Activated CD4-positive, alpha-beta memory T cell treated with anti-CD3 and anti-CD28 coated beads, Interleukin-2, amount 10 ng/mL, durations not matched to agents 7 days and 5 days (primary cell): ENCODE results near the gene MIA2. TPM values are rescaled to one million over a fixed set of nuclear protein-coding genes. Genes with fewer than 3 reads are reported as not detected.
"Not testable (repeated sequence)": the region's sequence is repeated elsewhere in the genome, so short reads cannot be mapped to it uniquely, and the experiment has no call there.

Source experiments
- CTCF ChIA-PET: fragments of 350-600 bp; sonication (Branson Sonifier 250); formaldehyde crosslinking; loops from one replicate; lab custom pipeline; 2021; ENCODE audit warnings: antibody characterized with exemption, inconsistent platforms; lab: Charles Lee
- POLR2A ChIA-PET: fragments of 350-600 bp; sonication (Branson Sonifier 250); formaldehyde crosslinking; loops from one replicate; lab custom pipeline; 2021; ENCODE audit warnings: antibody characterized with exemption; lab: Charles Lee
- DNase-seq: peaks from one replicate; pipeline ENCODE4 v3.0.0-alpha.2; 2020
- H3K27ac Mint-ChIP-seq: one replicate; pipeline ENCODE4 v1.8.0; 2021; ENCODE audit warnings: mild to moderate bottlenecking, mixed read lengths
- H3K27me3 Mint-ChIP-seq: one replicate; pipeline ENCODE4 v1.8.0; 2021; ENCODE audit warnings: mixed read lengths
- H3K36me3 Mint-ChIP-seq: one replicate; pipeline ENCODE4 v1.8.0; 2021; ENCODE audit warnings: low read depth, mixed read lengths
- H3K4me1 Mint-ChIP-seq: one replicate; pipeline ENCODE4 v1.8.0; 2021; ENCODE audit warnings: mixed read lengths
- H3K4me3 Mint-ChIP-seq: one replicate; pipeline ENCODE4 v1.8.0; 2021; ENCODE audit warnings: mild to moderate bottlenecking, mixed read lengths
- H3K9me3 Mint-ChIP-seq: one replicate; pipeline ENCODE4 v1.8.0; 2021; ENCODE audit warnings: mixed read lengths
- total RNA-seq, 2 experiments: library from RNA; stranded (reverse); gene quantifications; one replicate each; pipeline ENCODE4 v1.2.3, GENCODE V29; 2021

MIA2 gene
- total RNA-seq, 2 experiments from 2014 or later: 30.8 to 33.0 TPM

GRCh38 chr14:39319381-39319780 lies 85.7 kb downstream of the MIA2 start:
- no peak for DNase-seq
- ChIA-PET POLR2A (no interaction called here), CTCF (no interaction called here)
- Mint-ChIP-seq H3K27ac (no peak overlapping the region), H3K4me3 (no peak overlapping the region), H3K9me3 (no peaks in the 10 kb centered on the region), H3K36me3 (peaks cover 43% of the 10 kb centered on the region), H3K27me3 (no peaks in the 10 kb centered on the region), H3K4me1 (no peaks in the 10 kb centered on the region)

GRCh38 chr14:39320318-39320717 lies 86.6 kb downstream of the MIA2 start:
- POLR2A ChIA-PET: no interaction called here
- no peaks in the 10 kb centered on the region for H3K9me3 Mint-ChIP-seq

GRCh38 chr14:39322807-39323206 lies 89.1 kb downstream of the MIA2 start:
- Mint-ChIP-seq H3K4me1 (no peaks in the 10 kb centered on the region), H3K27ac (no peak overlapping the region), H3K4me3 (no peak overlapping the region), H3K36me3 (peaks cover 44% of the 10 kb centered on the region), H3K27me3 (no peaks in the 10 kb centered on the region), H3K9me3 (no peaks in the 10 kb centered on the region)
- ChIA-PET POLR2A (no interaction called here), CTCF (no interaction called here)
- no peak for DNase-seq

More at GRCh38 chr14:39320318-39320717, 86.6 kb downstream of the MIA2 start:
- H3K4me3 Mint-ChIP-seq: no peak overlapping the region
- H3K4me1 Mint-ChIP-seq: no peaks in the 10 kb centered on the region
- no peak for DNase-seq
- CTCF ChIA-PET: interaction anchor here (1.2 to 1.3 kb wide), 2 partner anchors 11 to 89 kb away, joined by 3 read pairs; no protein-coding TSS in a partner anchor
- peaks cover 40% of the 10 kb centered on the region for H3K36me3 Mint-ChIP-seq
- no peak overlapping the region for H3K27ac Mint-ChIP-seq
- H3K27me3 Mint-ChIP-seq: no peaks in the 10 kb centered on the region

GRCh38 chr14:39324097-39324496 lies 90.4 kb downstream of the MIA2 start:
- Mint-ChIP-seq H3K9me3 (no peaks in the 10 kb centered on the region), H3K27me3 (no peaks in the 10 kb centered on the region), H3K4me3 (no peak overlapping the region), H3K4me1 (no peaks in the 10 kb centered on the region), H3K27ac (no peak overlapping the region), H3K36me3 (peaks cover 49% of the 10 kb centered on the region)
- ChIA-PET POLR2A (no interaction called here), CTCF (no interaction called here)
- no peak for DNase-seq

GRCh38 chr14:39339003-39339402 lies 105.3 kb downstream of the MIA2 start:
- no peak overlapping the region for H3K4me3 Mint-ChIP-seq
- peaks cover 20% of the 10 kb centered on the region for H3K4me1 Mint-ChIP-seq
- H3K27ac Mint-ChIP-seq: no peak overlapping the region
- H3K9me3 Mint-ChIP-seq: peaks cover 3% of the 10 kb centered on the region
- no peak for DNase-seq
- POLR2A ChIA-PET: no interaction called here
- CTCF ChIA-PET: interaction anchor here (1.5 kb wide), 1 partner anchor 87 kb away, joined by 3 read pairs; no protein-coding TSS in a partner anchor
- H3K36me3 Mint-ChIP-seq: peaks cover 49% of the 10 kb centered on the region
- H3K27me3 Mint-ChIP-seq: no peaks in the 10 kb centered on the region

GRCh38 chr14:39341126-39341525 lies 107.4 kb downstream of the MIA2 start:
- CTCF ChIA-PET: interaction anchor here (0.6 kb wide), 1 partner anchor 36 kb away, joined by 3 read pairs; no protein-coding TSS in a partner anchor
- POLR2A ChIA-PET, H3K27ac Mint-ChIP-seq, H3K4me3 Mint-ChIP-seq, H3K27me3 Mint-ChIP-seq, H3K9me3 Mint-ChIP-seq, DNase-seq: not testable (repeated sequence)
- peaks cover 20% of the 10 kb centered on the region for H3K4me1 Mint-ChIP-seq
- peaks cover 49% of the 10 kb centered on the region for H3K36me3 Mint-ChIP-seq

- Mint-ChIP-seq H3K4me3 (no peak overlapping the region), H3K36me3 (peaks cover 51% of the 10 kb centered on the region), H3K27ac (peak overlapping the region; percentile 16), H3K9me3 (peaks cover 3% of the 10 kb centered on the region), H3K27me3 (no peaks in the 10 kb centered on the region), H3K4me1 (peaks cover 24% of the 10 kb centered on the region)
- DNase-seq: no peak
- ChIA-PET CTCF (no interaction called here), POLR2A (interaction anchor here (1.4 to 2.2 kb wide), 3 partner anchors 39 to 88 kb away, joined by 3 to 10 read pairs (median 4); no protein-coding TSS in a partner anchor)
Observed at GRCh38 chr14:39342768-39343167, 109.1 kb downstream of the MIA2 start.

GRCh38 chr14:39343614-39344013 lies 109.9 kb downstream of the MIA2 start:
- no peak for DNase-seq
- Mint-ChIP-seq H3K4me1 (peaks cover 24% of the 10 kb centered on the region), H3K27ac (no peak overlapping the region), H3K9me3 (peaks cover 3% of the 10 kb centered on the region), H3K4me3 (no peak overlapping the region), H3K36me3 (peaks cover 48% of the 10 kb centered on the region), H3K27me3 (no peaks in the 10 kb centered on the region)
- ChIA-PET POLR2A (interaction anchor here (1.4 to 2.2 kb wide), 3 partner anchors 38 to 88 kb away, joined by 3 to 10 read pairs (median 4); no protein-coding TSS in a partner anchor), CTCF (no interaction called here)

- H3K9me3 Mint-ChIP-seq: peaks cover 2% of the 10 kb centered on the region
- ChIA-PET POLR2A (no interaction called here), CTCF (no interaction called here)
- H3K27me3 Mint-ChIP-seq: no peaks in the 10 kb centered on the region
- H3K27ac Mint-ChIP-seq: no peak overlapping the region
- DNase-seq: no peak
- peaks cover 47% of the 10 kb centered on the region for H3K36me3 Mint-ChIP-seq
- H3K4me3 Mint-ChIP-seq: no peak overlapping the region
- peaks cover 4% of the 10 kb centered on the region for H3K4me1 Mint-ChIP-seq
Observed at GRCh38 chr14:39350866-39351265, 117.2 kb downstream of the MIA2 start.

- ChIA-PET CTCF (no interaction called here), POLR2A (no interaction called here)
- H3K9me3 Mint-ChIP-seq: peaks cover 2% of the 10 kb centered on the region
- no peak overlapping the region for H3K27ac Mint-ChIP-seq
- peaks cover 4% of the 10 kb centered on the region for H3K4me1 Mint-ChIP-seq
- H3K36me3 Mint-ChIP-seq: peaks cover 51% of the 10 kb centered on the region
- no peaks in the 10 kb centered on the region for H3K27me3 Mint-ChIP-seq
- DNase-seq: no peak
- no peak overlapping the region for H3K4me3 Mint-ChIP-seq
Observed at GRCh38 chr14:39351708-39352107, 118.0 kb downstream of the MIA2 start.

GRCh38 chr14:39359069-39359468 lies 125.4 kb downstream of the MIA2 start:
- DNase-seq, H3K27me3 Mint-ChIP-seq, CTCF ChIA-PET, POLR2A ChIA-PET, H3K27ac Mint-ChIP-seq, H3K4me1 Mint-ChIP-seq, H3K9me3 Mint-ChIP-seq, H3K4me3 Mint-ChIP-seq: not testable (repeated sequence)
- H3K36me3 Mint-ChIP-seq: peaks cover 81% of the 10 kb centered on the region

GRCh38 chr14:39360316-39360715 lies 126.6 kb downstream of the MIA2 start:
- ChIA-PET CTCF (no interaction called here), POLR2A (no interaction called here)
- DNase-seq: no peak
- H3K4me1 Mint-ChIP-seq: peaks cover 5% of the 10 kb centered on the region
- no peaks in the 10 kb centered on the region for H3K27me3 Mint-ChIP-seq
- peaks cover 12% of the 10 kb centered on the region for H3K9me3 Mint-ChIP-seq
- H3K4me3 Mint-ChIP-seq: no peak overlapping the region
- peaks cover 84% of the 10 kb centered on the region for H3K36me3 Mint-ChIP-seq
- no peak overlapping the region for H3K27ac Mint-ChIP-seq

GRCh38 chr14:39361556-39361955 lies 127.8 kb downstream of the MIA2 start:
- H3K27me3 Mint-ChIP-seq, POLR2A ChIA-PET, DNase-seq, H3K27ac Mint-ChIP-seq, H3K4me1 Mint-ChIP-seq, CTCF ChIA-PET, H3K4me3 Mint-ChIP-seq: not testable (repeated sequence)
- peaks cover 84% of the 10 kb centered on the region for H3K36me3 Mint-ChIP-seq
- peaks cover 12% of the 10 kb centered on the region for H3K9me3 Mint-ChIP-seq

GRCh38 chr14:39364509-39364908 lies 130.8 kb downstream of the MIA2 start:
- Mint-ChIP-seq H3K27me3 (no peaks in the 10 kb centered on the region), H3K9me3 (peaks cover 12% of the 10 kb centered on the region), H3K36me3 (peaks cover 66% of the 10 kb centered on the region), H3K4me3 (no peak overlapping the region), H3K4me1 (peaks cover 5% of the 10 kb centered on the region), H3K27ac (no peak overlapping the region)
- POLR2A ChIA-PET: no interaction called here
- no peak for DNase-seq
- CTCF ChIA-PET: no interaction called here
